ENCODE measurements around the gene CD69.
A peak's percentile ranks its signal among the peaks of the same experiment; 100 is the strongest.

DNA sequence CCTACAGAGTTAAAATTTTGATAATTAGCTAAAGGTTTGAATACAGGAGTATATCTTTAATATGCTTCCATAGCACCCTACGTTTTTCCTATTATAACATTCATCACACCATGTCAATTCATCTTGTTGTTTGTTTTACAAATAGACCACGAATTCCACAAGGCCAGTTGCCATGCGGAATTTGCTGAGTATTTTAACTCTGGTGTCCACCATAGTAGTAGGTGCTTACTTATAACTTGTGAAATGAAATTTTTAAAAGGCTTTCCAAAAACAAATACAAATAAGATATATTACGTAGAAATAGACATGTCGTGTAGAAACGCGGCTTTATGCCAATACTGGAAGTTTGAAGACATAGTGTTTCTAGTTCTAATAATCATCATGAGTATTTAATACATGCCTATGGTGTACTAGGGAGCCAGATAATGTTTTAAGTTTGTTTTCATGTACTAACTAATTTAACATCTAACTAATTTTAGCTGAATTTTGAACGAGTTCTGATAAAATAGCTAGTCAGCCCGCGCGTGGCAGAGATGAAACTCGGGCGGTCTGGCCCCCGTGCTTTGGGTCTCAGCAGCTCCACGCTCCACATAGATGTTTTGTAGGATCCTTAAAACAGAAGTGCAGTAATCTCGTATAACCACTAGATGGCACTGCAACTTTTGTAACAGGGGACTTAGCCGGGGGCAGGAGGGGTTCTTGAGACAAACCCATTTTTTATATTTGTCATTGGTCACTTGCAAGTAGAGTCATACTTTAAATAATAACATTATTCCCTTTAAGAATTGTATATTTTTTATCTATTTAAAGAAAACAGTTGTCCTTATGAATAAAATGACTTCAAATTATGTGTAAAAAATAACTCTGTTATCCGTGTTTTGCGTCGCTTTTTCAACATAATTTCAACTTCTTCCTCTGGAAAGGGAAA is 10.2 kb downstream of the CD69 start:
- TF ChIP-seq, protein P1, sequence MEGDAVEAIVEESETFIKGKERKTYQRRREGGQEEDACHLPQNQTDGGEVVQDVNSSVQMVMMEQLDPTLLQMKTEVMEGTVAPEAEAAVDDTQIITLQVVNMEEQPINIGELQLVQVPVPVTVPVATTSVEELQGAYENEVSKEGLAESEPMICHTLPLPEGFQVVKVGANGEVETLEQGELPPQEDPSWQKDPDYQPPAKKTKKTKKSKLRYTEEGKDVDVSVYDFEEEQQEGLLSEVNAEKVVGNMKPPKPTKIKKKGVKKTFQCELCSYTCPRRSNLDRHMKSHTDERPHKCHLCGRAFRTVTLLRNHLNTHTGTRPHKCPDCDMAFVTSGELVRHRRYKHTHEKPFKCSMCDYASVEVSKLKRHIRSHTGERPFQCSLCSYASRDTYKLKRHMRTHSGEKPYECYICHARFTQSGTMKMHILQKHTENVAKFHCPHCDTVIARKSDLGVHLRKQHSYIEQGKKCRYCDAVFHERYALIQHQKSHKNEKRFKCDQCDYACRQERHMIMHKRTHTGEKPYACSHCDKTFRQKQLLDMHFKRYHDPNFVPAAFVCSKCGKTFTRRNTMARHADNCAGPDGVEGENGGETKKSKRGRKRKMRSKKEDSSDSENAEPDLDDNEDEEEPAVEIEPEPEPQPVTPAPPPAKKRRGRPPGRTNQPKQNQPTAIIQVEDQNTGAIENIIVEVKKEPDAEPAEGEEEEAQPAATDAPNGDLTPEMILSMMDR (IDR thresholded peaks at IDR 0.05): peak; percentile 75
- TF ChIP-seq POLR2AphosphoS5 (IDR thresholded peaks at IDR 0.05; ENCODE audit: low read depth, low read length) (no peak), SIN3A (IDR thresholded peaks at IDR 0.05; ENCODE audit: borderline replicate concordance, insufficient read depth, low read depth, low read length) (no peak)
- TF ChIP-seq, protein P2, sequence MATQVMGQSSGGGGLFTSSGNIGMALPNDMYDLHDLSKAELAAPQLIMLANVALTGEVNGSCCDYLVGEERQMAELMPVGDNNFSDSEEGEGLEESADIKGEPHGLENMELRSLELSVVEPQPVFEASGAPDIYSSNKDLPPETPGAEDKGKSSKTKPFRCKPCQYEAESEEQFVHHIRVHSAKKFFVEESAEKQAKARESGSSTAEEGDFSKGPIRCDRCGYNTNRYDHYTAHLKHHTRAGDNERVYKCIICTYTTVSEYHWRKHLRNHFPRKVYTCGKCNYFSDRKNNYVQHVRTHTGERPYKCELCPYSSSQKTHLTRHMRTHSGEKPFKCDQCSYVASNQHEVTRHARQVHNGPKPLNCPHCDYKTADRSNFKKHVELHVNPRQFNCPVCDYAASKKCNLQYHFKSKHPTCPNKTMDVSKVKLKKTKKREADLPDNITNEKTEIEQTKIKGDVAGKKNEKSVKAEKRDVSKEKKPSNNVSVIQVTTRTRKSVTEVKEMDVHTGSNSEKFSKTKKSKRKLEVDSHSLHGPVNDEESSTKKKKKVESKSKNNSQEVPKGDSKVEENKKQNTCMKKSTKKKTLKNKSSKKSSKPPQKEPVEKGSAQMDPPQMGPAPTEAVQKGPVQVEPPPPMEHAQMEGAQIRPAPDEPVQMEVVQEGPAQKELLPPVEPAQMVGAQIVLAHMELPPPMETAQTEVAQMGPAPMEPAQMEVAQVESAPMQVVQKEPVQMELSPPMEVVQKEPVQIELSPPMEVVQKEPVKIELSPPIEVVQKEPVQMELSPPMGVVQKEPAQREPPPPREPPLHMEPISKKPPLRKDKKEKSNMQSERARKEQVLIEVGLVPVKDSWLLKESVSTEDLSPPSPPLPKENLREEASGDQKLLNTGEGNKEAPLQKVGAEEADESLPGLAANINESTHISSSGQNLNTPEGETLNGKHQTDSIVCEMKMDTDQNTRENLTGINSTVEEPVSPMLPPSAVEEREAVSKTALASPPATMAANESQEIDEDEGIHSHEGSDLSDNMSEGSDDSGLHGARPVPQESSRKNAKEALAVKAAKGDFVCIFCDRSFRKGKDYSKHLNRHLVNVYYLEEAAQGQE (IDR thresholded peaks at IDR 0.05; ENCODE audit: insufficient read depth in 1 of 2, low read depth in 2 of 2, low read length in 1 of 2): no peak
